GM18909 (cell line): ENCODE data around the gene RPL36A.
A peak's percentile ranks its signal among the peaks of the same experiment; 100 is the strongest.

Experiments used
- ATAC-seq: cut with Tn5 transposase; IDR thresholded peaks from one replicate; pipeline ENCODE4 v1.9.1; 2021; ENCODE audit warnings: mild to moderate bottlenecking; ENCODE audit not compliant: unreplicated experiment, poor library complexity

The RPL36A gene

DNA sequence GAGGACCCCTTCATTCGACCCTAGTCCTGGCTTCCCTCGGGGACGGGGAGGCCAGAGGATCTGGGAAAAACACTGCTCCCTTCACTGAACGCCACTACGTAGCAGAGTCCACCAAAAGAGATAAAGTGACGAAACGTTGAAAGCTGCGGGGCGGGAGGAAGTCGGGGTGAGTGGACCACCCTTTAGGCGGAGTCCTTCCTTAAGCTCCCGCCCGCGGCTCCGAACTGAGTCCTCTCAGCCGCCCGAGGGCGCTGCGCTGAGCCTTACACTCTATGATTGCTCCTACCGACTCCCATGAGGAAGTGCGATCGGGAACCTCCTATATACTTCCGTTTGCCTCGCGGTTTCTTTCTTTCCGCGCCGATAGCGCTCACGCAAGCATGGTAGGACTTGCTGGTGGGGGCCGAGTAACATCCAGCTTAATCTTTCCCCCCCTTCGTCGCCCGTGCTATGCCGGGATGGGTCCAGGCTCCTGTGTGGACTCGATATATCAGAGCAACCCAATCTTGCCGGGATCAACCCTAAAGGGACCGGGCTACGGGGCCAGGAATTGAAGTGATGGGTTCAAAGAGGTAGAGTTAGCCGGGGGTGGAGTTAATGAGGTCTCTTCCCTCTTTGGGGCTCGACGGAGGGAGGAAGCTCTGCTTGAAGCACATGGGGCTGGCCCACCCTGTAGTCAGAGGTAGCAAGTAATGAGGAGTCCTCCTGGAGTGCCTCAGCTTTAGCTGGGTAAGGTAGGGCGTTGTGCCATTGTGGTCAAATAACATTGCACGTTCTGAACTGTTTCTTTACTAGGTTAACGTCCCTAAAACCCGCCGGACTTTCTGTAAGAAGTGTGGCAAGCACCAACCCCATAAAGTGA is at the start of gene RPL36A:
Gene RPL36A, plus strand, starts transcription at position 348 of the 862 bp plus-strand sequence. Its CDS starts 33 bp downstream, at position 381.
- peak; percentile 79 for ATAC-seq

DNA sequence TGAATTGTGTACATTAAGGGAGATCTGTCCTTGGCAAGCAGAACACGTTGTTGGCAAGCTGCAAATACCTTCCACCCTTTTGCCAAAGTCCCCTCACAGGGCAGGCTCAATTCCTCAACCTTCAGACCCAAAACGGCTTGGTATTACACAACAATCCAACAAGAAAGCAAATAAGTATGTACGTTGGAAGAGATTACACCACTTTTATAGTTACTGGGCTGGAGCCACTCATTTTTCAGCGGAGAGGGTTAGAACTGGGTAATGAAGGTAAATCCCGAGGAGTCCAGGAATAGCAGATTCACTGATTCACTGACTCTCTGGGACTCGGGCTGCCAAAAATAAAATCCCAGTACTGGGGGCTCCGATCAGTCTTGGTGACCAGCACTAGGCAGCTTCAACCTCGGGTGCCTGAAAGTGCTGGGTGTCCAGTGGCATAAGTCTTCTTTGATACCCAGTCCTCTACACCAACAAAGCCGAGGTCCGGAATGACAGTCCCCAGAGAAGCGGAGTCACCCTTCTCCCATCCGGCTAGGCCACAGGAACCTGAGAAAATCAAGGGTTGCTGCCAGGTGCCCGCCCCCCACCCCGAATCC is 42.9 kb upstream of the RPL36A start:
- ATAC-seq, result peak; percentile 21

DNA sequence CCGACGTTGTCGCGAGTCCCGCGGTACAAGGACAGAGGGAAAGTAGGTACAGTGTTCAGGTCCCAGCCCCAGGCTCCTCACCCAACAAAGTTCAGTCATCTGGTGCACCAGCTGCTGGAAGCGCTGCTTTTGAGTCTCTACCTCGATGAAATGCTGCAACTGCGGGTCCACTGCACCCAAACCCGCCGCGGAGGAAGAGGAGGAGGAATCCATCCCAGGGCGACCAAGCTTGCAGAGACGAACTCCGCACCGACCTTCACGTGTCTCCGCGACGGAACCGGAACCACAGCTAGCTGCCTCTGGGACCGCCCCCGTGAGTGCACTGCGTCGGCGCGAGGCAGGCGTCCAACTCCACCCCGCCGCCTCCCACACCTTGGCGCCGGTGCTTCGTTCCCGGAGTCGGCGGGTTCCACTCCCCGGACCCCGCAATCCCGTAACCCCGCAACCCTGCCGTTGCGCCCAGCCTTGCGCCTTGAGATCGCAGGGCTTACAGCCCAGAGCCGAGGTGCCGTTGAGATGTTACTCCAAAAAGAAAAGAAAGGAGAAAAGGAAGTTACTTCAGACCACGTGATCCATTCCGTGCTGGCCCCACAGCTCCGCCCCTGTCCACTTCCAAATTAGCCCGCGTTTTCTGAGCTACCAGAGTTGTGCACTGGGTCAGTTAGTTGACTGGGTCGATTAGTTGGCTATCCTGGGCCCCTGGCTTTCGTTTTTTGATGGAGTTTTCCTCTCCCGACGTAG is 42.2 kb upstream of the RPL36A start, which contains the start of gene TIMM8A:
Gene TIMM8A, minus strand, starts transcription at position 291 of the 741 bp plus-strand sequence. Its CDS starts 78 bp downstream, at position 213.
- peak; percentile 97 for ATAC-seq

DNA sequence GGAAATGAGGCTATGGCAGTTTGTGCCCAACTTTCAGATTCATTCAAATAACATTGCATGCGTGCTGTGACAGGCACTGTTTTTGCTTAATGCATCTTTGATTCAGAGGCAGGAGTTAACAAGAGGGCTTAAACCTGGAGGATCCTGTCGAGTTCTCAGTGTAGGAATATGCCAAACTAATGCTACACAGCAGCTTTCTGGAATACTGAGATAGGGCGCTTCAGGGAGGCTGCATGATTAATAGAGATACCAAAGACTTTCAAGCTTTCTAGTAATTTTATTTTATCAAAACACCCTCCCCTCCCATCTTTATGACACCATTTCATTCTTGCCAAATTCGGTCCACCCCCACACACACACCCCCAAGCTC is 41.6 kb upstream of the RPL36A start:
- ATAC-seq, result no peak

DNA sequence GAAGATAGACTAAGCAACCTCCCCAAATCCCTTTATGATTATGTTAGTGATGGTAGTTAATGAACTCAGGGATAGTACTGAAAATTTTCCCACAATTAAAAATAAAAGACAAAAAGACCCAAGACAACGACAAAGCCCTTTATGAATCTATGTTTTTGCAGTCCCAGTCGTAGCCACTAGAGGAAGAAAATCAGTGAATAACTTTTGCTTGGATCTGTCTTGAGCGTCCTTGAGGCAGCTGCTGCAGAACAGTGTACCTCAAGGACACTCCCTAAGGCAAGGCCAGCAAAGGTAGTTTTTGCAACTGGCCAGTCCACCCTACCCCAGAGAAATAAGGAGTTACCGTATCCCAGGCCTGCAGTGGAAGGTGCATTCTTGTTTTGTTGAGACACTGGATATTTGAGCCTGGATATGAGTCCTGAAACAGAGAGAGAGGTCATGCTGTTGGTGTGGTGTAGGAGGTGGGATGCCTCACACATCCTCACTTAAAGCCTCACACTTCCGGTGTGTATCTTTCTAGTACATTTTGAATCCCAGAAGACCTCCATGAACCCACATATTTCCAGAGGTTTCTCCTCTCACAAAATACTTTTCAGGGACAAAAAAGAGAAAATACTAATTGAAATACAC is 33.5 kb upstream of the RPL36A start:
- no peak for ATAC-seq

DNA sequence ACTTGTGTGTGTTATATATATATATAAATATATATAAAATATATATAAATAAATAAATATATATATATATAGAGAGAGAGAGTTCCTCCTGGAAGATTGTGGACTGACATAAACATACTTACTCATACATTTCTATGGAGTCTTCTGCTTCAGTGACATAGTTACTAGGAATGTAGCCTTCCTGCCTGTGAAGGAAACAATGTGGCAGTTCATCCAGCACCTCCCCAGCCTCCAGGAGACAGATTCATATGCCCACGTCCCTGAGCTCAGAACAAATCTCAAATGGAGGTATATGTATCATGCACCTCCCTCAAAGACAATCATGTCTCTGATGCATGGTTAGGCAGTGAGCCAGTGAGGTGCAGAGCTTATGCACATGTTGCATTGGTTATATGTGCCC is 30.8 kb upstream of the RPL36A start:
- no peak for ATAC-seq

DNA sequence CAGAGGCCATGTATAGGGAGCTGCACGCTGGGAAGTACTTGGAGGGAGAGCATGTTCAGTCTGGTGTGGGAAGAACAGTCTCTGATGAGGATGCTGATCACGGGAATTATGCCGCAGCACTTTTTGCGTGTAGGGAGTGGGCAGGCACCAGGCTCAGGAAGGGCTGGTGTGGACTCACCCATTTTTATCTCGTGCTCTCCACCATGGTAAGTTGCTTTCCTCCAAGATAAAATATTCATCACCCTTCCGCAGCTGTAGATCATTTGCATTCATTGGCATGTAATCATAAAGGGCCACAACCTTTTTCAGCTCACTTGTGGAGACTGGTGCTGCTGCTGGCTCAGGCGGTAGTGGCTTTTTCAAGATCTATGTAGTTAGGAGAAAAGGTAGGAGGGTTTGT is 30.4 kb upstream of the RPL36A start:
- ATAC-seq, result no peak

DNA sequence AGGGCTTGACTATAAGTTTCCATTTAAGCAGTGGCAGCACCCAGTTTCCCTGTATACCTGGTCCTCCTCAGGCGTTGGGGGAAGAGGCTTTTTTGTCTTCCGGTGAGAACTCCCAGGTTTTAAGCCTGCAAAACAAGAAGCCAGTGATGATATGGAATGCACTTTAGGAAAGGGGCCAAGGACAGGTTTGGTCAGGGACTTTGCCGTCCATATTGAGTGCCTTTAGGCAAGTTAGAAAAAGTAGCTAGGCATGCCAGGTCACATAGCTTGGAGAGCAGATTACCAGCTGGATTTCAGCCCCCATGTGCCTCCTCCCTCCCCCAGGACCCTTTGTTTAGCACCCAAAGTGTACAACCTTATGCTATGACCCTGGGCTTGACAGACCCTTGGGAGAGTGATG is 28.7 kb upstream of the RPL36A start:
- ATAC-seq, result no peak

DNA sequence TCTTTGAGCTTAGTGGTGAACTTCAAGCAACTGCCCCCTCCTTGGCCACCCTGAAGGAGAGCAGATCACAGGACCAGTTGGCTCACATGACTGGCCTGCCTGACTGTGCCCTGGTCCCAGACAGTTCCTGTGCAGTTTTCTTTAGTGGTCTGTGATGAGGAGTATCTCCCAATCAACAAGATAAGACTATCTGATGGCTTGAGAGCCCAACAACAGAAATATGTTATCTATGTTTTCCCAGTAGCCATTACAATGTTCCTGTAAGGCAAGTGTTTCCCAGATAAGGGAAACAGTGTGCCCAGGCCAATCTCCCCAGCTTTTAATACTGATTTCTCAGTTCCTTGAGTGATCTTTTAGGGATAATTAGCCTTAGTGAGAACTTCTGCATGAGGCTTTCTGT is 28.1 kb upstream of the RPL36A start:
- ATAC-seq, result no peak

DNA sequence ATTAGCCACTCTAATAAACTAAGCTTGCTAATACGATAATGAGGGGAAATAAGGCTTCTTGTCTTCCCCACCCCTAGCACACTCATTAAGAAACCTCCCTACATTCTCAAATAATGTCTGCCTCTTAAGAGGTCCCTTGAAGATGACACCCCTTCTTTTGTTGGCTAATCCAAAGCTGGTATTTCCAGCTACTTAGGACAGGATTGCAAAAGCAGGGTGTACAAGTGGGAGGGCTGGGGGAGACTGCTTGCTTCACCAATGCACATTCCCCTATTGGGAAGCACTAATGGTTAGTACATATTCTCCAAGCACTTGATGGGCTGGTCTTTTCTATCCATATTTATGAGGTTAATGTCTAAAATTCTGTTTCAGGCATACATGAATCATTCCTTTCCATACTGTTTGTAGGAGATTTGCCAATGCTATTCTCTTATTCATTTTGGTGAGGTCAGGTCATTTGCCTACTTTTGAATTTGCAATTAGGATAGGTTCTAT is 25.5 kb upstream of the RPL36A start:
- no peak for ATAC-seq

DNA sequence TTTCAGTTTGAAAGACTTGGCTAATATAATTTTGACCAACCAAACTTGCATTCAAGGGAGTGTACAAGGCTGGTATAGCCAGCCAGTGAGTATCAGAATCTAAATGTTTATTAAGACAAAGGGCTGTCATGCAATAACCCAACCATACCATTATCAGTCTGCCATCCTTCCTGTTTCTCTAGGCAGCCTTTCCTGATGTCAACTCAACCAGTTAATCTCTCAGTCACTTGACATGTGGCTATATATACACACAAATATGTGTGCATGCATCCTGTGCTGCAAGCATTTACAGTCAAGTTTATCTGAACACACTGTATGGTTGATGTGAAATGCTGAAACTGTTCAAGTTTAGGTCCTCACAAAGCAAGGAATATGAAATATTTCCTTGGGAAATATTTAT is 22.0 kb upstream of the RPL36A start:
- no peak for ATAC-seq

DNA sequence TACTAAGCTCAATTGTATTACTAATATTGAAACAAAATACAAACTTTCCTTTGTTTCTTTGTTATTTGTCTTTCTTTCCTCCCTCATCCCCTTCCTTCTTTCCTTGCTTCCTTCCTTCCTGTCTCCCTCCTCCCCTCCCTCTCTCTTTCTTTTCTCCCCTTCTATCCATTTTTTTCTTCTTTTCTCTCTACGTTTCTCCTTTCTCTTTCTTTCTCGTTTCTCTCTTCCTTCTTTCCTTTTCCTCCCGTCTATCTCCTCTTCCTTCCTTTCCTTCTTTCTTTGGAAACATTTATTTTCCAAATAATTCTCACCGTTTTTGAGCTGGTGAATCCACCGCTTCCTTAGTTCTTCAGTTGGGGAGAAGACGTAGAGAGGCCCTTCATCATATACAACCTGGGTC is 21.1 kb upstream of the RPL36A start:
- ATAC-seq, result no peak

DNA sequence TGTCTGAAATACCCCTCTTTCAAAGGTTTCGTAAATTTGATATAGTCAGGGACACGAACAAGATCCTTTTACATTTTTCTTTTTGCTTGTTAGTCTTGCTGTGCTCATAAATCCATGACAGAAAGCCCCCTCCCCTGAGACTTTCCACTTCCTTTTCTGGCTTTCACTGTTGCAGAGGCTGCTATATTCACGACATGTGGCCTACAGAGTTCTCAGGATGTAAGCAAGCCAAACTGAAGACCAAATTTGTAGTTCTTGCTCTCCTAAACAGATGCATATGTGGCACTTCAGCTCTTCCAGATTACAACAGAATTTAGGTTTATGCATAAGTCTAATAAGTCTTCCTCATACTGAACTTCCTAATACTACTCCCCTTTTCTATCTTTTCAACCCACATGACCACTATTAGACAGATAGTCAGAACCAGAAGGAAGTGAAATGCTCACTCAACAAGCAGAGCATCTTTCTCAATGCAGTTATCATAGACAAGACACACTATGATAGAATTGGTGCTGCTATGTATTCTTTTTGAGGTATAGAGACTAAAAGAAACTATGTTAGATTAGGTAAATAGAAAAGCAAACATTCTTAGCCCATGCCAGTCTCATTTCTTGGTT is 19.8 kb upstream of the RPL36A start:
- peak; percentile 80 for ATAC-seq

DNA sequence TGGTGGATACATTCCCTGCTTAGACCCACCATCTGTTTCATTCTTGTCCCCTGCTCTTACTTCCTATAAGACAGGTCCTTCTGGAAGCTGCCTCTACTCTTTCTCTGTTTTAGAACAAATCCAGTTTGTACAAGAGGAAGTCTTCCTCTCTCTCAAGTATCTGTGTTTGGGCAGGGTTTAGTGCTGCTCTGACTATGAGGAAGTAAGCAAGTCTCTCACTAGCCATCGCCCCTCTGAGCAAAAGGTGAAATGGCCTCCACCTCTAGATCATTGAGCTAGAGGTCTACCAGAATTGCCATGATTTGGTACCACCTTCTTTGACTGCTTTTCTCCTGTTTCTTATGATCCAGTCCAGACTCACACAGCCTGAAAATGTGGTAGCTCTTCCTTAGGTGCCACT is 13.3 kb upstream of the RPL36A start:
- ATAC-seq, result no peak

DNA sequence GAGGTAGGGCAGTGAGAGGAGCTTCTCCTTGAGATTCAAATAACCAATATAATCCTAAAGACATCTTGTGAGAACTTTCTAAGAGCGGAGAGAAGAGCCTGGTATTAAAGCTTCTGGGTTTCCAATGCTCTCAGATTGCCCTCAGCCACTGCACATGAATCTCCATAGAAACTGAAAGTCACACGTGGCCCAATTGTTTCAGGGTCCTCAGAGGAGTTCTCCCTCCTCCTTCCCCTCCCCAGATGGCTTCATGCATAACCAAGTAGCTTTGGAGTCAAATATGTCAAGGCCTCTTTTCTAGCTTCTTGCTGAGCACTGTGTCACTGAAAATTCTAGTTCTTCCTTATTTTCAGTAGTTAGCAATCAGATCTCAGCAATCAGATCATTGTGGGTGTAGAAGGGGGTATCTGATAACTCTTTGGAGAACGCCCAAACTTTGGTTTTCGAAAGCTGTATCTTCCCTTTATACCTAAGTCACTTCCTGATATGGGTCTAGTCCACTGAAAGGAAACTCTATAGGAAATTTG is 7.1 kb upstream of the RPL36A start:
- peak; percentile 72 for ATAC-seq

DNA sequence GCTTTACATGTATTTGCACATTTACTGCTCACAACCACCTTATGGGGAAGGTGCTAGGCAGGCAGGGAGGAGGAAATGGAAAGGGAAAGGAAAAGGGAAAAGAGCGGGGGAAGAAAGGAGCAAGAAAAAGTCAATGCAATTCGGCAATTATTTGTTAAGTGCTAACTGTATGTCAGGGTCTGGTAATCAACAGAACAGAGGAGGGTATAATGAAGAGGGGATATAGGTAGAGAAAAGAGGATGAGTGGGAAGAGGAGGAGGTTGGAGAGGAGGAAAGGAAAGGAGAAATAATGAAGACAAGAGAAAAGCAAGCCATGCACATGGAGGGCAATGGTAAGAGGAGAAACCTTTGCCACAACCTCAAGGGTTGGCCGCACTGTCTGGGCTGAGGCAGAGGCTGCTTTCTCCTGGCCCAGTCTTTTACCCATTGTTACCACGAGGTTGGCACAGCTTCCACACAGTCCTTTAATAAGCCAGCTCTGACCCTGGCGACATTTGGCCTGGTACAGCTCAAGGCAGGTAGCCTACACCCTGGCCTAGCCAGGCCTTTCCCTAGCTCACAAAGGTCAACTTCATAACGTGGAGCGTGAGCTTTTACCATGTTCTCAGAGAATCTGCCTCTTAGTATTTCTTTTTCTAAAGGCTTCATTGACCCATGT is 5.7 kb upstream of the RPL36A start:
- ATAC-seq, result no peak

DNA sequence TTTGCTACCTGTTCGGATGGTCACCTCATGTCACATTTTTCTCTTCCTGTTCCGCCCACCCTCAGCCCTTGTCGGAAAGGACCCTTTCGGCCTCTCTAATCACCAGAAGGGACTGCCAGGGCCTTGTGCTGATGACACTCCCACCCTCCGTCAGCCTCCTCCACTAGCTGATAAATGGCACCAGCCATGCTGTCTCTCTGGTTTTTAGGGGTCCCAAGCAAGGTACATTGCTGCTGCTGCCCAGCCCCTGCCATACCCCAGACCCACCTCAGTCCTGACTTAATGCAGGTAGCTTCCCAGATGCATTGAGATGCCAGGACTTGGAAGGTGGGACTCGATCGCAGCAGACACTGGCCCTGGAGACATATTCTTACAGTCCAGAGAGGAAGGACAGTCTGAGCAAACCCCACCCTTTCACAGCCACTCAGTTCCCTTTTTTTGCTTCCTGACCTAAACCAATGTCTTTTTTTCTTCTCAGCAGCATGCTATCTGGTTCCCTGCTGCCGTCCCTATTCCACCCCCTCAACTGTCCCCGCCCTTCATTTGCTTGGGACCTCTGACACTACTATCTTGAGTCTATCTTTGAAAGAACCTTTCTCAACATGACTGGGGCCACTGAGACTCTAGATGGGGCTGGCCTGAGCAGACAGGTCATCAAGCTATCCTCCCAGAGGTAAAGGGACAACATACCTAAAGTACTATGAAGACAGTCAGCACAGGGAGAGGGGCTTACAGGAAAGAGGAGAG is 4.8 kb upstream of the RPL36A start, which contains the start of gene BTK:
Gene BTK, minus strand, starts transcription at position 397 of the 747 bp plus-strand sequence. CDS start 10,907 bp downstream, outside the sequence.
- peak; percentile 67 for ATAC-seq

DNA sequence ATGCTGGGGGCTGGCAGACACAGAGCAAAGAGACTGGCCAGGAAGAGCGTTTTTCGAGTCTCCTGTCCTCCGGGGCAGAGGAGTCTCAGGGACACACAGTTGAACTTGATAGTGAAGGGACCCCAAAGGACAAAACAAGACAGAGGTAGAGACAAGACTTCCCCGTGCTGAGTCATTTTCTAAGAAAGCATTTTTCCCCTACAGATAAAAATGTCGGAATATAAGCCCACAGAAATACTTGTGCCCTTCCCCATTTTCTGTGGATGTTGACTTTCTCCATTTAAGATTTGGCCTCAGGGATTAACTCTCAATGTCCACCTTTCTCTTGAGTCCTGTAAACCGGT is 4.3 kb upstream of the RPL36A start:
- ATAC-seq, result no peak

DNA sequence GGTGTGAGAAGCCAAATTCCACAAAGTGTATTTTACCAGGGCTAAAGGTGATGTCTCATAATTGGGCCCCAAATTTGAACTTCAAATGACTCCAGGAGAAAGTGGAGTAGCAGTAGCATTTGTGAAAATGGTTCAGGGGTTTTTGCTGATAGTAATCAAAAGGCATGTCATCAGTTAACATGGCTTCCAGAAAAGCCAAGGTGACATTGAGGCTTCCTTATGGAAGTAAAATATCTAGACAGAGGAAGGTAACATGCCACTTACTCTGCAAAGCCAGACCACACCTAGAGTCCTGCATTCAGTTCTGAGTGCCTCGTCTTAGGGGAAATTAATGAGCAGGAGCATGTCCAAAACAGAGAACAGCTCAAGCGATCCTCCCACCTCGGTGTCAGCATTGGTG is 2.2 kb upstream of the RPL36A start:
- no peak for ATAC-seq
